PC-3 (cell line): ENCODE measurements around the gene CIDEC. TPM values are rescaled to one million over a fixed set of nuclear protein-coding genes. Genes with fewer than 3 reads are reported as not detected.
A peak's percentile ranks its signal among the peaks of the same experiment; 100 is the strongest.
"Not testable (repeated sequence)": the region's sequence is repeated elsewhere in the genome, so short reads cannot be mapped to it uniquely, and the experiment has no call there.

Experiments
- ATAC-seq: fragments of 200-7000 bp; cut with Tn5 transposase; 2 replicates; pipeline ENCODE4 v1.9.1; 2020; ENCODE audit warnings: mild to moderate bottlenecking, moderate library complexity
- BruUV-seq: library from RNA; stranded (reverse); fragments of 400-500 nt; replicated peaks from 2 replicates; lab custom pipeline; 2021; lab: Mats Ljungman, UMichigan
- CTCF ChIA-PET: fragments of 300-600 bp; sonication (Branson Sonifier 250); formaldehyde crosslinking; loops from one replicate; lab custom pipeline; 2022; ENCODE audit warnings: antibody characterized with exemption; lab: Charles Lee
- POLR2A ChIA-PET: fragments of 300-600 bp; sonication (Branson Sonifier 250); formaldehyde crosslinking; loops from one replicate; lab custom pipeline; 2022; ENCODE audit warnings: antibody characterized with exemption; ENCODE audit not compliant: unreplicated experiment; lab: Charles Lee
- DNase-seq: peaks from one replicate; pipeline ENCODE4 v3.0.0-alpha.2; 2015
- H2AFZ ChIP-seq: fragments of 300-600 bp; sonication (generic); 2 replicates; pipeline ENCODE4 v1.6.0; 2016; ENCODE audit warnings: antibody characterized with exemption, low read length
- H3F3A ChIP-seq: fragments of 300-600 bp; sonication (generic); one replicate; pipeline ENCODE4 v1.6.0; 2017; ENCODE audit warnings: antibody characterized with exemption, low read length, control low read depth, mild to moderate bottlenecking; ENCODE audit not compliant: unreplicated experiment
- H3K27ac ChIP-seq: fragments of 300-600 bp; sonication (generic); 2 replicates; pipeline ENCODE4 v1.5.1; 2016; ENCODE audit warnings: mild to moderate bottlenecking, low read length
- H3K27me3 ChIP-seq: fragments of 300-600 bp; sonication (generic); 2 replicates; pipeline ENCODE4 v1.6.1; 2016; ENCODE audit warnings: low read length, mixed read lengths
- H3K36me3 ChIP-seq: fragments of 300-600 bp; sonication (generic); 2 replicates; pipeline ENCODE4 v1.6.1; 2016; ENCODE audit warnings: low read depth, mixed run types, low read length, mixed read lengths
- H3K4me1 ChIP-seq: fragments of 300-600 bp; sonication (generic); 2 replicates; pipeline ENCODE4 v1.5.1; 2016; ENCODE audit warnings: low read length; ENCODE audit not compliant: insufficient read depth
- H3K4me2 ChIP-seq: fragments of 300-600 bp; sonication (generic); 2 replicates; pipeline ENCODE4 v1.6.0; 2016; ENCODE audit warnings: low read length
- H3K4me3 ChIP-seq: fragments of 300-600 bp; sonication (generic); 2 replicates; pipeline ENCODE4 v1.5.1; 2016; ENCODE audit warnings: mild to moderate bottlenecking, low read length, mixed read lengths
- H3K79me2 ChIP-seq: fragments of 300-600 bp; sonication (generic); 2 replicates; pipeline ENCODE4 v1.6.1; 2017; ENCODE audit warnings: low read length, mixed read lengths
- H3K9ac ChIP-seq: fragments of 300-600 bp; sonication (generic); 2 replicates; pipeline ENCODE4 v1.6.0; 2016; ENCODE audit warnings: mild to moderate bottlenecking, low read length
- H3K9me2 ChIP-seq: fragments of 300-600 bp; sonication (generic); replicated peaks from 2 replicates; pipeline ENCODE4 v1.6.1; 2016; ENCODE audit warnings: mixed run types, low read length, mixed read lengths
- H3K9me3 ChIP-seq: fragments of 300-600 bp; sonication (generic); 2 replicates; pipeline ENCODE4 v1.6.1; 2016; ENCODE audit warnings: low read length, mixed read lengths
- H4K20me1 ChIP-seq: fragments of 300-600 bp; sonication (generic); 2 replicates; pipeline ENCODE4 v1.6.1; 2016; ENCODE audit warnings: low read length, mixed read lengths
- CTCF ChIP-seq: fragments of 300-600 bp; sonication (generic); conservative IDR thresholded peaks from 2 replicates; pipeline ENCODE4 v1.5.1; 2017; ENCODE audit warnings: antibody characterized with exemption, low read depth, mild to moderate bottlenecking, low read length
- EZH2 ChIP-seq: fragments of 300-600 bp; sonication (generic); IDR thresholded peaks from one replicate; pipeline ENCODE4 v1.6.1; 2017; ENCODE audit warnings: antibody characterized with exemption, mild to moderate bottlenecking, low read length; ENCODE audit not compliant: unreplicated experiment
- EZH2phosphoT487 ChIP-seq: fragments of 300-600 bp; sonication (generic); IDR thresholded peaks from 2 replicates; pipeline ENCODE4 v1.6.1; 2018; ENCODE audit warnings: mild to moderate bottlenecking, antibody characterized with exemption, low read length, borderline replicate concordance
- intact Hi-C: fragments of 100-400 bp; cut with micrococcal nuclease; formaldehyde crosslinking; loops from 2 replicates; pipeline ENCODE4 v1.9.0; 2023
- total RNA-seq: library from RNA; depleted of rRNA; stranded (reverse); fragments of >200 nt; gene quantifications from 2 replicates; pipeline ENCODE4 v1.2.3, GENCODE V29; 2014

CIDEC gene
- total RNA-seq, 1 experiment from 2014 or later, result not detected

- Histone ChIP-seq H2AFZ (no peak overlapping the region), H3K79me2 (no peaks in the 10 kb centered on the region), H3K4me1 (peaks cover 20% of the 10 kb centered on the region), H3K9me3 (no peaks in the 10 kb centered on the region), H3F3A (peaks cover 4% of the 10 kb centered on the region), H3K9ac (no peak overlapping the region), H3K9me2 (no peaks in the 10 kb centered on the region), H3K4me3 (no peak overlapping the region), H3K4me2 (no peak overlapping the region), H3K27me3 (no peaks in the 10 kb centered on the region), H4K20me1 (no peaks in the 10 kb centered on the region), H3K27ac (no peak overlapping the region), H3K36me3 (no peaks in the 10 kb centered on the region)
- ChIA-PET POLR2A (no interaction called here), CTCF (no interaction called here)
- ATAC-seq, result no peak
- intact Hi-C loops, result no loop called here
- DNase-seq, result no peak
- no TSS peak for BruUV-seq
- TF ChIP-seq EZH2 (no peak), EZH2phosphoT487 (no peak), CTCF (no peak)
Observed at GRCh38 chr3:9866639-9867038, 13.4 kb downstream of the CIDEC start.

GRCh38 chr3:9865125-9865637 is 14.9 kb downstream of the CIDEC start:
- not testable (repeated sequence) for ATAC-seq

GRCh38 chr3:9864200-9864927 is 15.7 kb downstream of the CIDEC start:
- Histone ChIP-seq H3K4me2 (no peak overlapping the region), H4K20me1 (no peaks in the 10 kb centered on the region), H3K9me2 (no peaks in the 10 kb centered on the region), H3K9ac (no peak overlapping the region), H2AFZ (no peak overlapping the region), H3K36me3 (no peaks in the 10 kb centered on the region), H3K9me3 (no peaks in the 10 kb centered on the region), H3K79me2 (no peaks in the 10 kb centered on the region), H3K4me3 (no peak overlapping the region), H3F3A (no peaks in the 10 kb centered on the region), H3K27ac (no peak overlapping the region), H3K27me3 (no peaks in the 10 kb centered on the region), H3K4me1 (0 out of 2 replicates have a peak, but pooled peaks cover 9% of the 10 kb centered on the region)
- DNase-seq, result peak; percentile 68
- no peak for TF ChIP-seq CTCF
- no peak for TF ChIP-seq EZH2phosphoT487
- TF ChIP-seq EZH2, result no peak
- intact Hi-C loops, result loop anchor here (5.0 kb wide), 1 partner anchor 53 kb away; the partner anchor contains the start of gene IL17RC
- ChIA-PET CTCF (interaction anchor here (0.7 kb wide), 1 partner anchor 364 kb away, joined by 3 read pairs; no protein-coding TSS in a partner anchor), POLR2A (interaction anchor here (0.6 kb wide), 1 partner anchor 137 kb away, joined by 5 read pairs; no protein-coding TSS in a partner anchor)
- ATAC-seq, result no peak
- BruUV-seq, result no TSS peak

More at GRCh38 chr3:9865125-9865637, 14.9 kb downstream of the CIDEC start:
- H3K4me1 ChIP-seq, H3K79me2 ChIP-seq, H3K27ac ChIP-seq, intact Hi-C loops, CTCF ChIA-PET, H3K4me2 ChIP-seq, POLR2A ChIA-PET, H3K27me3 ChIP-seq, H4K20me1 ChIP-seq, DNase-seq, H3K9me2 ChIP-seq, H3K4me3 ChIP-seq, H3K9me3 ChIP-seq, H3F3A ChIP-seq, BruUV-seq, H2AFZ ChIP-seq, H3K9ac ChIP-seq, H3K36me3 ChIP-seq: not testable (repeated sequence)
